H1 (cell line): ENCODE measurements around the gene VAMP3. TPM values are rescaled to one million over a fixed set of nuclear protein-coding genes. Genes with fewer than 3 reads are reported as not detected.

Experiments
- CTCF ChIA-PET: fragments of 300-600 bp; sonication (Branson Sonifier 250); formaldehyde crosslinking; loops from one replicate; lab custom pipeline; 2021; ENCODE audit not compliant: partially characterized antibody; lab: Charles Lee
- POLR2A ChIA-PET: fragments of 300-600 bp; sonication (Branson Sonifier 250); formaldehyde crosslinking; loops from one replicate; lab custom pipeline; 2021; ENCODE audit warnings: inconsistent platforms; ENCODE audit not compliant: partially characterized antibody; lab: Charles Lee
- DNase-seq, 2 experiments: peaks; one replicate each; pipeline versions ENCODE4 v3.0.0 to v3.0.0-alpha.2; 2010 to 2022; ENCODE audit warnings: low spot score in 2 of 2, low read depth in 1 of 2, mixed read lengths in 1 of 2
- FAIRE-seq: peaks from 2 replicates; lab custom pipeline; 2011; peaks lifted over from hg19 to GRCh38; lab: Jason Lieb, UNC
- H2AFZ ChIP-seq: 2 replicates; pipeline ENCODE4 v1.8.1; 2012; ENCODE audit warnings: low read length, inconsistent platforms
- H2AK5ac ChIP-seq: 2 replicates; pipeline ENCODE4 v1.6.1; 2013; ENCODE audit warnings: low read depth, low read length
- H2BK120ac ChIP-seq: replicated peaks from 2 replicates; pipeline ENCODE3; 2013; ENCODE audit warnings: low read depth, low read length, inconsistent platforms
- H2BK12ac ChIP-seq: 2 replicates; pipeline ENCODE4 v1.6.1; 2013; ENCODE audit warnings: low read depth, low read length
- H2BK15ac ChIP-seq: 2 replicates; pipeline ENCODE4 v1.6.1; 2013; ENCODE audit warnings: low read length
- H2BK20ac ChIP-seq: 2 replicates; pipeline ENCODE4 v1.6.1; 2013; ENCODE audit warnings: low read length
- H2BK5ac ChIP-seq: 2 replicates; pipeline ENCODE4 v1.6.1; 2013; ENCODE audit warnings: low read depth, low read length
- H3K14ac ChIP-seq: 2 replicates; pipeline ENCODE4 v1.6.1; 2013; ENCODE audit warnings: inconsistent platforms; ENCODE audit not compliant: insufficient read length
- H3K18ac ChIP-seq: 2 replicates; pipeline ENCODE4 v1.6.1; 2013; ENCODE audit warnings: low read length; ENCODE audit errors: extremely low read depth
- H3K23ac ChIP-seq: 2 replicates; pipeline ENCODE4 v1.6.1; 2013; ENCODE audit warnings: inconsistent platforms; ENCODE audit not compliant: insufficient read length
- H3K23me2 ChIP-seq: 2 replicates; pipeline ENCODE4 v1.6.1; 2013; ENCODE audit warnings: low read depth, low read length
- H3K27ac ChIP-seq: 2 replicates; pipeline ENCODE4 v1.6.1; 2011; ENCODE audit warnings: low read depth, low read length, inconsistent platforms
- H3K27me3 ChIP-seq, 4 experiments: replicated peaks in 1 of 4; 1 replicate in 1 of 4; 2 replicates in 3 of 4; pipeline versions ENCODE4 v1.6.1 to v1.8.1; 2011 to 2013; ENCODE audit warnings: low read length in 3 of 4, mild to moderate bottlenecking in 3 of 4, inconsistent platforms in 2 of 4, mixed read lengths in 2 of 4, moderate library complexity in 1 of 4; ENCODE audit not compliant: control insufficient read depth in 3 of 4, insufficient read depth in 3 of 4; ENCODE audit errors: extremely low read depth in 1 of 4
- H3K36me3 ChIP-seq, 4 experiments: 2 replicates each; pipeline versions ENCODE4 v1.6.1 to v1.8.1; 2011 to 2013; ENCODE audit warnings: mild to moderate bottlenecking in 4 of 4, low read length in 3 of 4, moderate library complexity in 2 of 4, control low read depth in 1 of 4, inconsistent platforms in 1 of 4; ENCODE audit not compliant: insufficient read depth in 4 of 4, control insufficient read depth in 2 of 4
- H3K4ac ChIP-seq: replicated peaks from 2 replicates; pipeline ENCODE3; 2013; ENCODE audit warnings: low read length, low read depth, mixed read lengths, inconsistent platforms; ENCODE audit not compliant: insufficient read length
- H3K4me1 ChIP-seq, 4 experiments: replicated peaks in 1 of 4; 1 replicate in 1 of 4; 2 replicates in 3 of 4; pipeline versions ENCODE4 v1.6.1 to v1.8.1; 2011 to 2013; ENCODE audit warnings: low read length in 3 of 4, inconsistent platforms in 2 of 4, mixed read lengths in 1 of 4; ENCODE audit not compliant: insufficient read depth in 4 of 4, control insufficient read depth in 3 of 4
- H3K4me2 ChIP-seq, 2 experiments: 2 replicates each; pipeline versions ENCODE4 v1.6.1 to v1.8.1; 2011 to 2013; ENCODE audit warnings: low read depth in 2 of 2, low read length in 2 of 2, control low read depth in 1 of 2, inconsistent platforms in 1 of 2, mild to moderate bottlenecking in 1 of 2; ENCODE audit not compliant: insufficient read depth in 1 of 2
- H3K4me3 ChIP-seq, 4 experiments: fragments of 200-600, 300-600 bp in 1 of 4; sonication (generic), shearing (Covaris generic), sonication (Bioruptor Twin) in 1 of 4; 2 replicates each; pipeline versions ENCODE4 v1.5.1 to v1.8.1; 2011 to 2016; ENCODE audit warnings: low read length in 4 of 4, low read depth in 3 of 4, control low read depth in 2 of 4, inconsistent platforms in 2 of 4, mild to moderate bottlenecking in 2 of 4, mixed read lengths in 1 of 4, moderate library complexity in 1 of 4; ENCODE audit not compliant: insufficient read depth in 2 of 4; ENCODE audit errors: extremely low read depth in 1 of 4
- H3K56ac ChIP-seq: replicated peaks from 2 replicates; pipeline ENCODE3; 2013; ENCODE audit warnings: low read depth, mild to moderate bottlenecking, mixed read lengths, low read length, inconsistent platforms; ENCODE audit not compliant: insufficient read length
- H3K79me1 ChIP-seq: 2 replicates; pipeline ENCODE4 v1.6.1; 2013; ENCODE audit warnings: low read depth, low read length, control low read depth
- H3K79me2 ChIP-seq, 2 experiments: 2 replicates each; pipeline versions ENCODE4 v1.6.1 to v1.8.1; 2012 to 2013; ENCODE audit warnings: low read length in 2 of 2, mild to moderate bottlenecking in 2 of 2, inconsistent platforms in 1 of 2; ENCODE audit not compliant: insufficient read depth in 2 of 2, control insufficient read depth in 1 of 2
- H3K9ac ChIP-seq, 4 experiments: replicated peaks in 1 of 4; 1 replicate in 1 of 4; 2 replicates in 3 of 4; pipeline versions ENCODE4 v1.6.1 to v1.8.1; 2011 to 2013; ENCODE audit warnings: low read depth in 3 of 4, low read length in 3 of 4, control low read depth in 2 of 4, mild to moderate bottlenecking in 2 of 4, moderate library complexity in 2 of 4, inconsistent platforms in 1 of 4; ENCODE audit errors: extremely low read depth in 1 of 4
- H3K9me3 ChIP-seq, 2 experiments: 2 replicates each; pipeline versions ENCODE4 v1.6.1 to v1.8.1; 2012 to 2013; ENCODE audit warnings: mild to moderate bottlenecking in 2 of 2, moderate library complexity in 2 of 2, control low read depth in 1 of 2, inconsistent platforms in 1 of 2, low read depth in 1 of 2, low read length in 1 of 2, mixed read lengths in 1 of 2; ENCODE audit not compliant: insufficient read depth in 2 of 2
- H4K20me1 ChIP-seq, 2 experiments: replicated peaks in 1 of 2; 2 replicates each; pipeline versions ENCODE3 to v1.8.1; 2011 to 2013; ENCODE audit warnings: inconsistent platforms in 2 of 2, low read length in 2 of 2, mild to moderate bottlenecking in 1 of 2; ENCODE audit not compliant: insufficient read depth in 2 of 2, control insufficient read depth in 1 of 2
- H4K5ac ChIP-seq: 2 replicates; pipeline ENCODE4 v1.6.1; 2013; ENCODE audit warnings: low read length, low read depth, mixed read lengths, inconsistent platforms; ENCODE audit not compliant: insufficient read length
- H4K8ac ChIP-seq: 2 replicates; pipeline ENCODE4 v1.8.0; 2013; ENCODE audit warnings: mild to moderate bottlenecking, moderate library complexity, low read length, inconsistent platforms; ENCODE audit not compliant: insufficient read depth; ENCODE audit errors: extremely low read depth
- H4K91ac ChIP-seq: replicated peaks from 2 replicates; pipeline ENCODE3; 2013; ENCODE audit warnings: low read length, mixed read lengths, inconsistent platforms; ENCODE audit not compliant: insufficient read length
- ATF3 ChIP-seq: IDR thresholded peaks from 2 replicates; pipeline ENCODE4 v1.6.1; 2011; ENCODE audit warnings: low read depth, mild to moderate bottlenecking, low read length; ENCODE audit not compliant: insufficient read depth
- CBX5 ChIP-seq: fragments of 300-800, 300-1000 bp; sonication (generic); IDR thresholded peaks from 2 replicates; pipeline ENCODE4 v1.7.1; 2016; ENCODE audit warnings: antibody characterized with exemption, low read length, low read depth
- EGR1 ChIP-seq: IDR thresholded peaks from 2 replicates; pipeline ENCODE4 v1.6.1; 2011; ENCODE audit warnings: low read depth, low read length, borderline replicate concordance
- KDM4A ChIP-seq: IDR thresholded peaks from one replicate; pipeline ENCODE4 v1.7.1; 2012; ENCODE audit warnings: low read depth, mild to moderate bottlenecking, moderate library complexity, low read length, inconsistent platforms; ENCODE audit not compliant: severe bottlenecking
- NRF1 ChIP-seq: IDR thresholded peaks from 2 replicates; pipeline ENCODE4 v1.6.1; 2011; ENCODE audit warnings: mild to moderate bottlenecking, low read depth, low read length, improper control_type of control experiment
- POU5F1 ChIP-seq: IDR thresholded peaks from 2 replicates; pipeline ENCODE4 v1.6.1; 2011; ENCODE audit warnings: low read depth, mild to moderate bottlenecking, low read length, moderate library complexity
- RBBP5 ChIP-seq: IDR thresholded peaks from 2 replicates; pipeline ENCODE4 v1.7.1; 2012; ENCODE audit warnings: low read depth, mild to moderate bottlenecking, inconsistent platforms, low read length, moderate library complexity, borderline replicate concordance
- RFX5 ChIP-seq: IDR thresholded peaks from 2 replicates; pipeline ENCODE4 v1.6.1; 2011; ENCODE audit warnings: low read depth, low read length, improper control_type of control experiment, borderline replicate concordance
- RXRA ChIP-seq: IDR thresholded peaks from 2 replicates; pipeline ENCODE4 v1.6.1; 2011; ENCODE audit warnings: low read depth, mild to moderate bottlenecking, low read length, moderate library complexity; ENCODE audit not compliant: insufficient read depth
- SAP30 ChIP-seq: fragments of 300-600 bp; sonication (generic); IDR thresholded peaks from 2 replicates; pipeline ENCODE4 v1.7.1; 2012; ENCODE audit warnings: low read length, moderate library complexity, mild to moderate bottlenecking, inconsistent platforms; ENCODE audit not compliant: insufficient read depth, insufficient replicate concordance
- YY1 ChIP-seq: IDR thresholded peaks from 2 replicates; pipeline ENCODE4 v1.6.1; 2011; ENCODE audit warnings: low read depth, mild to moderate bottlenecking, low read length
- ZNF274 ChIP-seq: IDR thresholded peaks from 2 replicates; pipeline ENCODE4 v1.7.0; 2012; ENCODE audit warnings: low read length, borderline replicate concordance; ENCODE audit errors: extremely low read depth
- WGBS, 2 experiments: shearing (Covaris generic) in 1 of 2; methylation state at CpG; one replicate each; pipeline versions ENCODE4 v1.1.6 to v1.1.7; 2013 to 2015; ENCODE audit warnings: low lambda C conversion rate in 2 of 2, mixed read lengths in 2 of 2, inconsistent platforms in 1 of 2, low coverage in 1 of 2, missing lambda C conversion rate in 1 of 2; ENCODE audit not compliant: insufficient replicate concordance in 2 of 2, insufficient coverage in 1 of 2, insufficient read length in 1 of 2; ENCODE audit errors: extremely low coverage in 1 of 2, missing lambda C conversion rate in 1 of 2; 5-methylcytosine and 5-hydroxymethylcytosine counted together
- polyA plus RNA-seq, 7 experiments: library from polyadenylated mRNA; depleted of rRNA in 3 of 7; stranded (reverse) in 5 of 7; unstranded in 2 of 7; fragments of >200 nt in 5 of 7; fragments of 200-250 nt in 2 of 7; gene quantifications; 1 replicate in 5 of 7; 2 replicates in 1 of 7; 4 replicates in 1 of 7; pipeline versions ENCODE4 v1.2.1 to v1.2.3, GENCODE V29; 2011 to 2013; ENCODE audit warnings: missing spikeins in 2 of 7, mixed read lengths in 2 of 7
- total RNA-seq: library from RNA; stranded (reverse); fragmentation: NEBNext Ultra II Directional; extraction: Animal tissue kit (Norgen Biotek cat#: 25700); gene quantifications from 2 replicates; pipeline ENCODE4 v1.2.1, GENCODE V29; 2021

Gene VAMP3
- total and polyA plus RNA-seq, 2 of the 8 experiments (the other 6 are each of a cell fraction or from before 2014, with no cell fraction given) = 27.9 to 36.7 TPM

DNA sequence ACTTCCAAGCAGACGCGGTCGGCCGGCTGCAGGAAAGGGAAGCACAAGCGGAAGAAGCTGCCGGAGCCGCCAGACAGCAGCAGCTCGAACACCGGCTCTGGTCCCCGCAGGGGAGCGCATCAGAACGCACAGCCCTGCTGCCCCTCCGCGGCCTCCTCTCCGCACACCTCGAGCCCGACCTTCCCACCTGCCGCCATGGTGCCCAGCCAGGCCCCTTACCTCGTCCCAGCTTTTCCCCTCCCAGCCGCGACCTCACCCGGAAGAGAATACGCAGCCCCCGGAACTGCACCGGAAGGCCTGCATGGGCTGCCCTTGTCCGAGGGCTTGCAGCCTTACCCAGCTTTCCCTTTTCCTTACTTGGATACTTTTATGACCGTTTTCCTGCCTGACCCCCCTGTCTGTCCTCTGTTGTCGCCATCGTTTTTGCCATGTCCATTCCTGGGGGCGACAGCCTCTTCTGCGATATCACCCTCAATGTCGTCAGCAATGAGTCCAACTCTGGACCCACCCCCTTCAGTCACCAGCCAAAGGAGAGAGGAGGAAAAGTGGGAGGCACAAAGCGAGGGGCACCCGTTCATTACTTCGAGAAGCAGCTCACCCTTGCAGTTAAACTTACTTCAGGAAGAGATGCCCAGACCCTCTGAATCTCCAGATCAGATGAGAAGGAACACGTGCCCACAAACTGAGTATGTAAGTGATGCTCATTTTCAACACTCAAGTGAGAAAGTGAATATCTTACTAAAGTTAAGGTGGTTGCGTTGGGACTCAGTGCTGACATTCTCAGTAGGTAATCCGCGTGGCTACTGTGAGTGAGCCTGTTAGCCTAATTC lies 56.2 kb downstream of the VAMP3 start:
- Histone ChIP-seq H2BK15ac (no peak overlapping the region), H2BK12ac (no peak overlapping the region), H3K79me2 (no peaks in the 10 kb centered on the region), H3K4me2 (no peak overlapping the region), H2BK20ac (no peak overlapping the region), H3K18ac (no peak overlapping the region), H2BK120ac (no peak overlapping the region), H2BK5ac (no peak overlapping the region), H3K9ac (no peak overlapping the region), H3K14ac (no peak overlapping the region), H3K27ac (no peak overlapping the region), H3K9me3 (no peaks in the 10 kb centered on the region), H3K79me1 (no peaks in the 10 kb centered on the region), H4K20me1 (no peaks in the 10 kb centered on the region), H2AFZ (no peak overlapping the region), H4K91ac (no peak overlapping the region), H3K36me3 (peaks cover 2 to 34% (median 6%) of the 10 kb centered on the region in 4 experiments; a peak in 5 of 8 replicates), H2AK5ac (no peak overlapping the region), H4K8ac (no peak overlapping the region), H3K4me1 (no peaks in the 10 kb centered on the region), H3K4me3 (no peak overlapping the region), H4K5ac (no peak overlapping the region), H3K23ac (no peak overlapping the region), H3K27me3 (no peaks in the 10 kb centered on the region), H3K4ac (no peak overlapping the region), H3K56ac (no peak overlapping the region), H3K23me2 (no peaks in the 10 kb centered on the region)
- WGBS, 2 experiments = 90% methylated on average over 39 of the region's 39 CpGs; no CpG with 5 or more reads in 1 of the 2 experiments
- ChIA-PET POLR2A (no interaction called here), CTCF (interaction anchor here (0.6 to 1.3 kb wide), 4 partner anchors 42 to 334 kb away, joined by 3 read pairs; no protein-coding TSS in a partner anchor)
- TF ChIP-seq ZNF274 = no peak
- TF ChIP-seq EGR1 = no peak
- TF ChIP-seq RXRA = no peak
- no peak for TF ChIP-seq NRF1
- no peak for TF ChIP-seq CBX5
- no peak for TF ChIP-seq POU5F1
- TF ChIP-seq YY1 = no peak
- no peak for TF ChIP-seq RFX5
- TF ChIP-seq RBBP5 = no peak
- TF ChIP-seq ATF3 = no peak
- TF ChIP-seq KDM4A = no peak
- no peak for TF ChIP-seq SAP30
- DNase-seq (no peak), FAIRE-seq (no peak)
